Activated CD4-positive, alpha-beta T cell treated with anti-CD3 and anti-CD28 coated beads for 24 hours (primary cell): ENCODE measurements around the gene PGAM2.

ENCODE experiments used
- DNase-seq, 2 donors: peaks; one replicate each; pipeline ENCODE4 v3.0.0-alpha.2; 2020; ENCODE audit warnings: low read depth in 2 of 2

Gene PGAM2

DNA sequence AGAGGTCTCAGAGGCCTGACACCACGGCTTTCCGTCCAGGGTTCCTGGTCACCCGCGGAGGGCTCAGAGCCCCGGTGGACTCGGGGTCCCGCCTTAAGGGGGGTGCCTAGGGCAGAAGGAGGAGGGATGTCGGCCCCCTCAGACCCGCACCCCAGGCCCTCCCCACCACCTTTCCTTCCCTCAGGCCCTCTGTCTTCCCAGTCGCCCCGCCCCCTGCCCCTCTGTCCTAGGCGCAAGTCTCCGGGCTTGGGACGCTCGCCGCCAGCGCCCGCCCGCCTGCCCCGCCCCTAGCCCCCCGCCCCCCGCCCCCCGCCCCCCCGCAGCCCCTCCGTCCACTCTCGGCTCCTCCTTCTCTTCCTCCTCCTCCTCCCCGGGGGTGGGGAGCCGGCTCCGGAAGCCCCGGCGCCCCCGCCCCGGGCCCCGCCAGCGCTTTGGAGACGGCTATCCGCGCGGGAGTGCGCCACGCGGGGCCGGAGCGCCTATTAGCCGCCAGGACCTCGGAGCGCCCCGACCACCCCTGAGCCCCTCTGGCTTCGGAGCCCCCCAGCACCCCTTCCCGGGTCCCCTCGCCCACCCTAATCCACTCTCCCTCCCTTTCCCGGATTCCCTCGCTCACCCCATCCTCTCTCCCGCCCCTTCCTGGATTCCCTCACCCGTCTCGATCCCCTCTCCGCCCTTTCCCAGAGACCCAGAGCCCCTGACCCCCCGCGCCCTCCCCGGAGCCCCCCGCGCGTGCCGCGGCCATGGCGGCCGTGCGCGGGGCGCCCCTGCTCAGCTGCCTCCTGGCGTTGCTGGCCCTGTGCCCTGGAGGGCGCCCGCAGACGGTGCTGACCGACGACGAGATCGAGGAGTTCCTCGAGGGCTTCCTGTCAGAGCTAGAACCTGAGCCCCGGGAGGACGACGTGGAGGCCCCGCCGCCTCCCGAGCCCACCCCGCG, 38.8 kb upstream of the PGAM2 start, which contains the start of gene AEBP1:
AEBP1 (plus strand) TSS at position 423 of the 937 bp plus-strand sequence; CDS start at position 744, 321 bp downstream.
- no peak for DNase-seq

DNA sequence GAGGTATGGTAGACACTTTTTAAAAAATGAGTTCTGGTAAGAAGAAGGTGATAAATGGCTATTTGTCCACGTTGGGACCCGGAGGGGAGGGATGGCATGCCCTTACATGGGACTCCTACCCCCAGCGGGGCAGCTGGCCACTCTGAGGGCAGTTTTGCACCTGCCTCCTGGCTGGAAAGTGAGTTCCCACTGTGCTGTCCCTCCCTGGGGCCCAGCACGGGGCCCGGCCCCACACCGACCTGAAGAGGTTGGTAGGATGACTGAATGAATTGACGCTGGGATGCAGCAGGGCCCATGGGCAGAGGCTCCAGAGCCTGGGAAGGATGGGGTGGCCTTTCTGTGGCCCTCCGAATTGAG, 38.2 kb upstream of the PGAM2 start:
- no peak for DNase-seq

DNA sequence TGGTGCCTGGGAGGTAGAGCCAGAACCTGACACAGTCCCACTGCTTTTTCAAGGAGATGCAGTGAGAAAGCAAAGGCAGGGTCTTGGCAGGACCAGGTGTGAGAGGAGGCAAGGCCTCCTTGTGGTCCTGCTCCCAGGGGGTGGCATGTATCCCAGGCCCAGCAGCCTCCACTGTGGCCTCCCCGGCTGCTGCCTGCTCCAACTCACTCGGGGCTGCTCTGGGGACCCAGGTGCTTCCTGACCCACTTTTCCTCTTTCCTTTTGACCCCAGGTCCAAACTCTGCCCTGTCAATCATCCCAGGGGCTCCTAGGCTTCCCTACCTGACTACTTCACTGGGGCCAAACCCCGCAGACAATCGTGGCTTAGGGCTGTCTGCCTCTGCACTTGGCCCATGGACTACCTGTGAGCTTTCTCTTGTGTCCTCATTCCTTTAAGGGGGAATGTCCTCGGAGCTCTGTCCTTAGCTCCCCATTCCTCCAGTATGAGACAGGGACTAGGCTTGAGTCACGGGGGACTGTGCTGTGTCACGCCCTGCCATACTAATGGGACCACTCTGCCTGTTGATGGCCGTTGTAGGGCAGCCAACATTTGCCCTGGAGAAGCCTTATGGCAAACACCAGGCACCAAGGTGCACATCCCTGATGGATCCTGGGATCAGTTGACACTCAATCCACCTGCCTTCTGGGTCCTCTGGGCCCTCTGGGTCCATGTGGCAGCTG, 37.6 kb upstream of the PGAM2 start:
- DNase-seq: no peak

DNA sequence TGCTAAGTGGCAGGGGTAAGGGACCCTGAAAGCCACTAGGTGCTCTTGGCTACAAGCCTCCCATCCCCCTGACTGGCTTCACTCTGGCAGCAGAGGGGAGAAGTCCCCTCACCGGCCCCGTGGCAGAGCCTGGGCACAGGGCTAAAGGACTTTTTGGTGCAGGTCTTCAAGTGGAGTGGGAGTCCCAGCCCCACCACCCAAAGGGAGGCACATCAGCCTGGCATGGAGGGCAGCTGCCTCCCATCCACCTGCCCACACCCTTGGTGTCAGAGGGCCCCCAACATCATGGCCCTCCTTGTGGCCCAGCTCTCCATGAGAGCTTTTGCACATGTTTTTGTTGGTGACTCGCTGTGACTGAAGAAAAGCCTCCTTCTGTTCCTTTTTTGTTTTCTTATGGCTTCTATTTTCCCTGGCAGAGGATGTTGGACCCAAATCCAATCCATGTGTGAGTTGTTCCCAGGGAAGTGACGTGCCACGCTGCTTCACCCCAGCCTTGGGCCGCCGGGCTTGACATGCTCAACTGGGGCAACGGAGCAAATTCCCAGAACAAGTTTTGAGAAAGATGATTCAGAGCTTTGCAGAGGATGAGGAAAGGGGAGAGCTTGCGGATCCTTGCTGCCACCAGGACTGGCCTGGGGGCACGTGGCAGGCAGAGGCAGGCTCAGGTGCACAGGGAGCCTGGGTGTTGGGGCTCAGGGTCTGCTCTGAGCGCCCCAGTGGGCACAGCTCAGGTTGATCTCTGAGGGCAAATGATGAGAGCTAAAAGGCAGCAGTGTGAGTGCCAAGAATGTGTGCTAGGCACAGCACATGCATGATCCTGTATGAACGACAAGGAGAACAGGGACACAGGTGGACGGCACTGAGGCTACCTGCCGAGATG, 36.8 kb upstream of the PGAM2 start:
- DNase-seq: no peak

DNA sequence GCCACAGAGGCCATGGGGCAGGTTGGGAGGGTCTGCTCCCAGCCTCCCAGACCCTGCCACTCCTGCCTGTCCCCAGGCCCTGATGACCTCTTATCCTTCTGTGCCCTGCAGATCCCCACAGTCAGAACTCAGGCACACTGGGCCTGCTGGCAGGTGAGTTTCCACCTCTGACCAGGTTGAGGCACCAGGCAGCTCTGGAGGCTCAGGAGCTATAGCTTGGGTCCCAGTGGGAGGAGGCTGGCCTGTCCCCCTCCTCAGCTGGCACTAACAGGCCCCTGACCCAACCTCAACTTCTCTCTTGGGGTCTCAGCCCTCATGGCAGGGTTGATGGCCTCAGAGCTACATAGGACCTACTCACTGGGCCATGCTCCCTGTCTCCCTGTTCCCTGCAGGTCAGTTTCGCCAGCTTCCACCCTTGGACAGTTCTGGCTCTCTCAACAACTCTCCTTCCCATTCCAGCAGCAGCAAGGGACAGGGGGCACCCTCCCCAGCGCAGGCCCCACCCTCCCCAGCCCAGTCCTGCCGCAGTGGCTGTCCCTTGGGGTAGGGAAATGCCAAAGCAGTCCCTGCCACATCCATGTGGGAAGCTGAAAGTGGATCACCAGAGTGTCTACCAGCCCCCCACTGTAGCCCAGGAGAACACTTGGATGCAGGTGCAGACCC, 36.1 kb upstream of the PGAM2 start:
- DNase-seq: no peak

DNA sequence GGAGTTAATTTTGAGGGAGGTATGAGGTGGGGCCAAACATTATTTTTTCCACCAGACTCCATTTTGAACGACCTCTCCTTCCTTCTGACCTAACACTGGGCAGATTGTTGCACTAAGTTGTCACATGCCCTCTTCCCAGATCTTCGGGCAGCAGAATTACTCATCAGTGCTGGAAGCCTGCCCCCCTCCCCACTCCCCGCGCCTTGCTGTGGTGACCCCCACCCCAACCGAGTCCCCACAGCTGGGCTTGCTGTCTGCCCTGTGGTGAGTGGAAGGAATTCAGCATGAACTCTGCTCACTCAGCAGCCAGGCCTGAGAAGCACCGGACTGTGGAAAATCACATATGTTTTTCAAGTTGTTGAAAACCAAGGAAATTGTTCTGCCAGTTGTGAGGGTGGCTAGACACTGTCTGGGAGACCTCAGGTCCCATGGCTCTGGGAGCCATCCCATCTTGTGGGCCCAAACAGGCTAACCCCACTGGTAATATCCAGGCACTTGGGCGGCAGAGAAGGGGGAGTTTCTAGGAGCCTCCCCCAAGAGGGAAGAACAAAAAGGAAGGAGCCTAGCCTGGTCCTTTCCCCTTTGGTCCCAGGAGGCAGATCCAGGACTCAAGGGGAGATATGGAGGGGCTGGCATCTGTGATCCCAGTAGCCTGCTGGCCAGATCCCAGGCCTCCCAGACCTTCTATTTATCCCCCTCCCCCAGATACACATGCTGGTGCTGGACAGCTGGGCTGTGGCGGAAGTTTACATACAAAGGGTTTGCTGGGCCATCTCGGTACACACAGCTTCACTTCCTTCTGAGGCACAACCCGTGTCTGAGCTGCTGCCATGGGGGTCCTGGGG, 35.3 kb upstream of the PGAM2 start:
- no peak for DNase-seq

DNA sequence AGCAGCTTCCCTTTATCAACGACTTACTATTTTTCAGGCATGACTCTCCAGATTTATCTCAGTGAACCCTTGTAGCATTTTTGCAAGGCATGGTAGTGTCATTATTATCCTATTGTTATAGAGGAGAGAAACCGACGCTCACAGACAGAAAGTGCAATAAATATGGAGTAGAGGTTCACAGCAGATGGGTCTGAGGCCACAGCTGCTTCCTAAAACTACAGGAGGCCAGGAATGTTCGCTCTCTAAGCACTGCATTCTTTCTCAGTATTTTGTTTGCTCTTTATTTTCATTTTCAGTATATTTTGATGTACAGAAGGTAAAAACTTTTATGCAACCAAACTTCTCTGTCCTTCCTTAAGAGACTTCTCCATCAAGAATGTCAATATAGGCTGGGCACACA, 34.3 kb upstream of the PGAM2 start:
- no peak for DNase-seq

DNA sequence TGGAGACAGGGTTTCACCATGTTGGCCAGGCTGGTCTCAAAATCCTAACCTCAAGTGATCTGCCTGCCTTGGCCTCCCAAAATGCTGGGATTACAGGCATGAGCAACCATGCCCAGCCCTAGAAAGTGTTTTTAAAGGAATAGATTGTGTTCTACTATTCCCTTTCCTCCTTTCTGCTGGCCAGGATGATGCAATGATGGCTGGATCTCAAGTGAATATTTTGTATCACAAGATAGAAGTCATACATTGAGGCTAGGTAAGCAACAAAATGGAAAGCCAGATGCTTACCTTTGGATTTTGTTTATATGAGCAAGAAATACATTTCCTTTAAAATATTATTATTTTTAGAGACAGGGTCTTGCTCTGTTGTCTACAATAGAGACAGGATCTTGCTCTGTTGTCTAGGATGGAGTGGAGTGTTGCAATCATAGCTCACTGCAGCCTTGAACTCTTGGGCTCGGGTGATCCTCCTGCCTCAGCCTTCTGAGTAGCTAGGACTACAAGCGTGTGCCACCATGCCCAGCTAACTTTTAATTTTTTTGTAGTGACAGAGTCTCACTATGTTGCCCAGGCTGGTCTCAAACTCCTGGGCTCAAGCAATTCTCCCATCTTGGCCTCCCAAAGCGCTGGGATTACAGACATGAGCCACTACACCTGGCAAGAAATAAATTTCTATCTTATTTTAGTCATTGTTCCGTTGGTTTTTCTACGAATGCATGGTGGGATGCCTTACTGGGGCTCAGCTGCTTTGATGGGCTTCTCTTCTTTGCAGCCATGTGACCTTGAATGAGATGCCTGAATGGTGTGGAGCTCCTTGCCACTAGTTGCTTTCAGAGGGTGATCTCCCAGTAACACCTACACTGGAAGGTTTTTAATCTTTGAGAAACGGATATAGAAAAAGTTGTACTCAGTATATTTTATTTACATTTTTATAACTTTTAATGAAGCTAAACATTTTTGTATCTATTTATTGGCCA, 33.0 kb upstream of the PGAM2 start:
- DNase-seq: no peak

DNA sequence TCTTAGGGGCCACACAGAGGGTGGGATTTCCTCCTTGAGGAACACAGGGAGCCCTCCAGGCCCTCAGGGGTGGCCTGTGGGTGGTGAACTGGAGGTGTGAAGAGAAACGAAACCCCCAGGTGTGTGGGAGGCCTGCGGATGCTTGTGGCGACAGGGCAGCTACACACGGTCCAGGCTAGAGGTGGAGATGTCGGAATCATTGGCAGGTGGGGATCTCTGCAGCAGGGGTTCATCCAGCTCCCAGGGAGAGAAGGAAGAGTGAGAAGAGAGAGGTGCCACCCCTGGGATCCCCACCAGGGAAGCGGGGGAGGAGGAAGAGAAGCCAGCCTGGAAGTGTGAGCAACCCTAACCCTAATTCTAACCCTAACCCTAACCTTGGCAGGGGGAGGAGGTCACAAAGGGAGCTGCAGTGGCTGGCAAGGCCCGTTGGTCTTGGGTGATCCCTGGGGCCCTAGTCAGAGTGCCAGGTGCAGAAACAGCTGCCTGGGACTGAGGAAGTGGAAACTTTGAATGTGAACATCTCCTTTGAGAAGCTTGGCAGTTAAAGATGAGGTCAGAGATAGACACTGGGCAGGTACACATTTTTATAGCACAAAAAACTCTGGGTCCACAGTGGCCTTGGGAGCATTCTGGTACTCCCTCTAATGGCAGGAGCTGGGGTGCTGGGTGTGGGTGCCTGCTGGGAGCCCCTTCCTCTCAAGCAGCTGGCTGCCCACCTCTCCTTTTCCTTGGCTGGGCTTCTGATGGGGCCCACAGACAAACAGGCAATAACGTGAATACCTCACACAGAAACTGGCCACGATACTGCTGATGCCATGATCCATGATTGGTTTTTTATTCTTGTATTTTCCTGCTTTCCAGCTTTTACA, 31.9 kb upstream of the PGAM2 start:
- DNase-seq: no peak

DNA sequence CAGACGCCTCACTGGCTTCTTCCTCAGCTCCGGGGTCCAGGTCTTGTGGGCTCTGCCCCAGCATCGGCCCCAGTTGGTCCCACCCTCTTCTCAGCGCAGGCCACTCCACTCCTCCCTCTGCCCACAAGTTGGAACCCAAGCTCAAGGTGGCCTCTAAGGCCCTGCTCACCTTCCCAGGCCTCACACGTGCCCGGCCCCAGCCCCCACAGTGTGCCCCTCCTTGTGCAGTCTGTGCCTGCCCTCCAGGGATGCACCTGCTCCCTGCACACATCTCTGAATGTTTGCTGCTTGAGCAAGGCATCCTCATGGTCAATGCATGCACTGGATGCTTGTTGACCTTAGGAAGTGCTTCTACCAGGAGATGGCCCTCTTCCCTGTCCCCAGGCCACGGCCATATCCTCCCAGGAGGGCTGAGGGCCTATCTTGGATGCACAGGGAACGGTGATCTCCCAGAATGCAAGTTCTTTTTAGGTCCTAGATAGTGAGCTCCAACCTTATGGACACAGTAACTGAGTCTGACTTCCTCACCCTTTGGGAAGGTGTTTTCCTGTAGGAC, 31.0 kb upstream of the PGAM2 start:
- DNase-seq: no peak

DNA sequence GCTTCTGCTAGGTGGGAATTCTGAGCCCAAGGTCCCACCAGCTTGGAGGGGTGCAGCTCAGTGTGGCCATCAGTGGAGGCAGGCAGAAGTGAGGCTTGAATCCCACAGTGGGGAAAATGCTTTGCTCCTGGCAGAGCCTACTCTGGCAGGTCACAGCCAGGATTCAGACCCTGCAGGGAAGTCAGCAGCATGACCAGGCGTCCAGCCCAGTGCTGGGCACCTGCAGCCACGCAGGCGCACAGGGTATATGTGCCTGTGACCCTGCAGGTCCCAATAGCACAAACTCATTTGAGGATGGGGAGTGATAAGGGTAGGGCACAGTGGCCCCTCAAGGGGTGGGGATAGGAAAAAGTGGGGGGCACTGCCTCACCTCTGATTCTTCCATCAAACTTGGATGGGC, 30.4 kb upstream of the PGAM2 start:
- no peak for DNase-seq

DNA sequence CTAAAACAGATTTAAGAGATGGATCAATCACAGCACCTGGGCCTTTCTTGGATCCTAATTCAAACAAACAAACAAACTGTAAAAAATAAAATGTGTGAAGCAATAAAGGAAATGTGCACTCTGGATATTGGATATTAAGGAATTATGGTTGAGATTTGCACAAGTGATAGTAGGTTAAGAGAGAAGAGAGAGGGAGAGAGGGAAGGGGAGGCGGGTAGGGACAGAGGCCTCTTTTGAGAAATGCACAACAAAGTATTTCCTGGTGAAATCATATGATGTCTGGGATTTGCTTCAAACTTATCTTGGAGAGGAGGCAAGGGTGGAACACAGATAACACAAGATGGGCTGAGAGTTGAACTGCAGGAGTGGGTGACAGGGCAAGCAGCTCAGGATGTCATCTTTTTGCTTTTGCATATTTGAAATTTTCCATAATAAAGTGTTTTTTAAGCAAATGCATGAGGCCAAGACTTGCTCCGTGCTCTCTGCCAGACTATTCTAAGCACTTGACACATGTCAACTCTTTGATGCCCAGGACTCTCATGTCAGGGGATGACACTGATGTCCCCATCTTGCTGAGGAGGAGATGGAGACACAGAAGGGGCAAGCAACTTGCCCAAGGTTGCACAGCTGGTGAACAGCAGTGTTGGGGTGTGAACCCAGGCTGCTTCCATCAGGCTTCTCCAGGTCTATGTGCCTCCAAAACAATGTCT, 29.7 kb upstream of the PGAM2 start:
- DNase-seq: no peak

DNA sequence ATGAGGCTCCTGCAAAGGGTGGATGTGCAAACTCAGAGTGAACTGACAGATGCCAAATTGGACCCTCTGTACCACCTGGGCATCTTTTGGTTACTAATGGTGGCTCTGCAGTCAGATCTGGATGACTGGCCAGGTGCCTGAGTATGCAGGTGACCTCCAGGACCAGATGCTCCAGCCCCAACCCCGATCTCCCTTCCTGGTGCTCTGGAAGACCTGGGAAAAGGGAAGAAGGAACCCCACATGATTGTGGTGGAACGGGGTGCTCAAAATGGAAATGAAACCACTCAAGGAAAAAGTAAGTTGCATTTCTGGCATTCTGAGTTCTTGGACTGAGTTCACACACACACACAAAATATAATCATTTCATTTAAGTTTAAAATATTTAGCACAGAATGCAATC, 29.0 kb upstream of the PGAM2 start:
- no peak for DNase-seq

DNA sequence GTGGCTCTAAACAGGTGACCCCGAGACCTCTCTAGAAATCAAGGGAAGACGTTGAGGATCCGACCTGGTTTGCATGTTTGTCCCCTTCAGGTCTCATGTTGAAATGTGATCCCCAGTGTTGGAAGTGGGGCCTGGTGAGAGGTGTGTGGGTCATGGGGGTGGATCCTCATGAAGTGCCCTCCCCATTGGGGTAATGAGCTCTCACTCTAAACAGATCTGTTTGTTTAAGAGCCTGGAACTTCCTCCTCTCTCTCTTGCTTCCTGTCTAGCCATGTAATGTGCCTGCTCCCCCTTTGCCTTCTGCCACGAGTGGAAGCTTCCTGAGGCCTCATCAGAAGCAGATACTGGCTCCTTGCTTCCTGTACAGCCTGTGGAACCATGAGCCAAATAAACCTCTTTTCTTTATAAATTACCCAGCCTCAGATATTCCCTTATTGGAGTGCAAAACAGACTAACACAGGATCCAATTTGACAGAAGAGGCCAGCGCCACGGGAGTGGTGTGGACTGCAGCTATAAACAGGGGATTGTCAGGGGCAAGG, 27.8 kb upstream of the PGAM2 start:
- no peak for DNase-seq

DNA sequence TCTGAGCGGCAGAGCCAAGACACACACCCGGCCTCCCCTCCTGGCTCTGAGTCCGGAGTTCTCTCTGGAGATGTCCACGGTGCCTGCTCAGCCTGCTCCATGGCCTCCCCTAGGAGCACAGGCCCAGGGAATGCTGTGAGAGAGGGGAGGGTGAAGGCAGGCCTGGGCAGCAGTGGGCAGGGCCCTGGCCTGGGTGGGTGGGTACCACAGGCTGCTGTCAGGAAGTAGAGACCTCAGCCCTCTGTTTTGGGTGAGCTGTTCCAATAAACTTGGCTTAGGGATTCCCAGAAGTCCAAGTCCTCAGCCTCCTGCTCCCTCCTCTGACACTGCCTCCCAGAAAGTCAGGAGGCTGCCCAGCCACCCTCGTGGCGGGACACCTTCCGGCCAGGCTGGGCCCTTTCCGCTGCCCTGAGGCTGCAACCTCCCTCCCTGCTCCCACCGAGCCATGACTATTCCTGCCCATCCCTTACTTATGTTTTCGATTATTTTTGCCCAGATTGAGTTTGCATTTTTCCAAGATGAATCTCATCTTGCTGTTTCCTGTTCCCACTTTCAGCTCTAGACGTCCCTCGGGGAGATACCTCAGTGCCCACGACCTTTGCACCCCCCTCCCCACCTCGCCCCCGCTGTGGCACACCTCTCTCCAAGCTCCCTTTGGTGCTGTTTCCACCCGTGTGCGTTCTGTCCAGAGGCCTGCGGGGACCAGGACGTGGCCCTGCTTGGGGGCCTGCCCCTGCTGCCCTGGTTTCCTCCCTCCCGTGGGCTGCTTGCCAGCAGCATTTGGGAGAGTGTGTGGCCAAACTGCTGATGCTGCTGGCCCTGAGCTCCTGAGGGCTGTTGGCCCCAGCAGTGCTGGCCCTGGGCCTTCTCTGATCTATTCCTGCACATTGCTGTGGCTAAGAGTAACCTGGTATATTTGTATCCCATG, 22.8 kb upstream of the PGAM2 start:
- DNase-seq: no peak

DNA sequence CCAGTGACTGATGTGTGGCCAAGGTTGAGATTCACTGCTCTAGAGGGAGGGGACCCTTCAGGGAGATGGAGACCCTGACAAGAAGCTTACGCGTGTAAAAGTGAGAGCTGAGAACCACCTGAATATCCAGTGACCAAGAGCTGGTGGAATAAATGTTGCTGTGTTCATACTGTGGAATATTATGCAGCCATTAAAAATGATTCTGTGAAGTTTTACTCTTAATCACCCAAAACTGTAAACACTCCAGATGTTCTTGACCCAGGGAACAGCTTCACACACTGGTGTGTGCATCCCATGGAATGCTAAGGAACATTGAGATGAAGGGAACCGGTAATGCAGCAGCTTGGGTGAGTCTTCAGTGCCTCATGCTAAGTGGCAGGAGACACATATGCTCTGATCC, 21.3 kb upstream of the PGAM2 start:
- DNase-seq: no peak
